HCT116 (cell line): Measurements from ENCODE around the gene SLC66A2. TPM values are rescaled to one million over a fixed set of nuclear protein-coding genes. Genes with fewer than 3 reads are reported as not detected.

Source experiments
- ATAC-seq: fragments of 200-7000 bp; cut with Tn5 transposase; 2 replicates; pipeline ENCODE4 v1.9.1; 2020; ENCODE audit warnings: mild to moderate bottlenecking, moderate library complexity
- BruUV-seq: library from RNA; stranded (reverse); fragments of 400-500 nt; replicated peaks from 2 replicates; lab custom pipeline; 2021; lab: Mats Ljungman, UMichigan
- CTCF ChIA-PET: fragments of 300-600 bp; sonication (Branson Sonifier 250); formaldehyde crosslinking; loops from one replicate; lab custom pipeline; 2021; ENCODE audit warnings: antibody characterized with exemption; lab: Charles Lee
- POLR2A ChIA-PET: fragments of 300-600, 350-600 bp; sonication (Branson Sonifier 250); formaldehyde crosslinking; loops from one replicate; lab custom pipeline; 2021; ENCODE audit warnings: antibody characterized with exemption; lab: Charles Lee
- RAD21 ChIA-PET, 2 experiments: fragments of 300-600 bp; sonication (Branson Sonifier 250); formaldehyde crosslinking; loops; one replicate each; lab custom pipeline; 2023; ENCODE audit warnings: low total read pairs in 2 of 2; ENCODE audit not compliant: uncharacterized antibody in 2 of 2, unreplicated experiment in 2 of 2, low non-redundant PET in 1 of 2; lab: Charles Lee
- DNase-seq: peaks from one replicate; pipeline ENCODE4 v3.0.0-alpha.2; 2010; ENCODE audit warnings: low read depth, low spot score
- H2AFZ ChIP-seq: fragments of 200-600 bp; shearing (Covaris generic), sonication (generic); 2 replicates; pipeline ENCODE4 v1.6.1; 2017; ENCODE audit warnings: low read depth, mixed run types, mixed read lengths, antibody characterized with exemption, low read length; ENCODE audit not compliant: poor library complexity, severe bottlenecking
- H3K27ac ChIP-seq: 2 replicates; pipeline ENCODE4 v1.5.1; 2012; ENCODE audit warnings: low read depth, low read length
- H3K27me3 ChIP-seq: fragments of 200-600 bp; sonication (generic); 2 replicates; pipeline ENCODE4 v1.6.1; 2016; ENCODE audit warnings: mixed run types, low read length, mixed read lengths; ENCODE audit not compliant: insufficient read depth
- H3K36me3 ChIP-seq, 2 experiments: fragments of 200-500 bp in 1 of 2; fragments of 200-600 bp in 1 of 2; sonication (Bioruptor generic) in 1 of 2; sonication (generic) in 1 of 2; 2 replicates each; pipeline versions ENCODE4 v1.5.1 to v1.6.1; 2014 to 2016; ENCODE audit warnings: low read length in 2 of 2, inconsistent platforms in 1 of 2, mixed read lengths in 1 of 2, mixed run types in 1 of 2; ENCODE audit not compliant: insufficient read depth in 2 of 2, control insufficient read depth in 1 of 2
- H3K4me1 ChIP-seq, 2 experiments: fragments of 200-600 bp in 1 of 2; sonication (generic) in 1 of 2; 2 replicates each; pipeline versions ENCODE4 v1.5.1 to v1.6.1; 2012 to 2017; ENCODE audit warnings: low read length in 2 of 2, inconsistent platforms in 1 of 2, mild to moderate bottlenecking in 1 of 2, mixed read lengths in 1 of 2, mixed run types in 1 of 2, moderate library complexity in 1 of 2; ENCODE audit not compliant: insufficient read depth in 2 of 2, control insufficient read depth in 1 of 2
- H3K4me2 ChIP-seq: fragments of 200-600 bp; sonication (generic); 2 replicates; pipeline ENCODE4 v1.6.1; 2017; ENCODE audit warnings: mixed run types, low read length, mixed read lengths
- H3K4me3 ChIP-seq, 2 experiments: fragments of 200-600 bp in 1 of 2; sonication (generic) in 1 of 2; replicated peaks in 1 of 2; 2 replicates each; pipeline ENCODE4 v1.5.1; 2011 to 2016; ENCODE audit warnings: low read length in 2 of 2, control low read depth in 1 of 2, low read depth in 1 of 2, mild to moderate bottlenecking in 1 of 2, mixed read lengths in 1 of 2, mixed run types in 1 of 2
- H3K79me2 ChIP-seq: fragments of 200-600 bp; sonication (generic); 2 replicates; pipeline ENCODE4 v1.6.1; 2017; ENCODE audit warnings: mild to moderate bottlenecking, mixed run types, low read length, moderate library complexity, mixed read lengths; ENCODE audit not compliant: insufficient read depth
- H3K9ac ChIP-seq: fragments of 200-600 bp; sonication (generic); 2 replicates; pipeline ENCODE4 v1.6.1; 2016; ENCODE audit warnings: low read length, mixed read lengths
- H3K9me2 ChIP-seq: fragments of 200-600 bp; sonication (generic), shearing (Covaris generic); 2 replicates; pipeline ENCODE4 v1.6.1; 2017; ENCODE audit warnings: mixed run types, mild to moderate bottlenecking, moderate library complexity; ENCODE audit not compliant: insufficient read depth
- H3K9me3 ChIP-seq, 2 experiments: fragments of 200-500 bp in 1 of 2; fragments of 200-600 bp in 1 of 2; sonication (Bioruptor generic) in 1 of 2; sonication (generic) in 1 of 2; 2 replicates each; pipeline ENCODE4 v1.6.1; 2014 to 2017; ENCODE audit warnings: low read length in 2 of 2, mixed read lengths in 2 of 2, inconsistent platforms in 1 of 2, low read depth in 1 of 2, mild to moderate bottlenecking in 1 of 2, mixed run types in 1 of 2, moderate library complexity in 1 of 2; ENCODE audit not compliant: control insufficient read depth in 1 of 2, insufficient read depth in 1 of 2
- H4K20me1 ChIP-seq: fragments of 200-600 bp; sonication (generic), shearing (Covaris generic); 2 replicates; pipeline ENCODE4 v1.6.1; 2017; ENCODE audit warnings: mixed run types, mild to moderate bottlenecking, moderate library complexity; ENCODE audit not compliant: insufficient read depth
- CBX3 ChIP-seq: IDR thresholded peaks from 2 replicates; pipeline ENCODE4 v1.6.1; 2012; ENCODE audit warnings: low read depth
- CEBPB ChIP-seq: IDR thresholded peaks from 2 replicates; pipeline ENCODE4 v1.6.1; 2012; ENCODE audit warnings: low read depth
- EGR1 ChIP-seq: IDR thresholded peaks from 2 replicates; pipeline ENCODE4 v1.6.1; 2012; ENCODE audit warnings: low read depth
- ELF1 ChIP-seq: IDR thresholded peaks from 2 replicates; pipeline ENCODE4 v1.6.1; 2012; ENCODE audit warnings: low read depth, borderline replicate concordance
- EZH2 ChIP-seq: fragments of 200-600 bp; sonication (generic); IDR thresholded peaks from 2 replicates; pipeline ENCODE4 v1.6.1; 2017; ENCODE audit warnings: antibody characterized with exemption, mixed run types
- EZH2phosphoT487 ChIP-seq: fragments of 200-600 bp; IDR thresholded peaks from 2 replicates; pipeline ENCODE4 v1.6.1; 2018; ENCODE audit warnings: antibody characterized with exemption, borderline replicate concordance
- FOSL1 ChIP-seq: IDR thresholded peaks from 2 replicates; pipeline ENCODE4 v1.6.1; 2012; ENCODE audit warnings: low read depth
- JUND ChIP-seq: IDR thresholded peaks from 2 replicates; pipeline ENCODE4 v1.6.1; 2012
- POLR2A ChIP-seq: IDR thresholded peaks from 2 replicates; pipeline ENCODE4 v1.7.0; 2011; ENCODE audit warnings: borderline replicate concordance; ENCODE audit not compliant: insufficient read depth, insufficient read length; ENCODE audit errors: extremely low read depth
- RAD21 ChIP-seq: IDR thresholded peaks from 2 replicates; pipeline ENCODE4 v1.6.1; 2012; ENCODE audit warnings: low read depth, mild to moderate bottlenecking
- SIN3A ChIP-seq: IDR thresholded peaks from 2 replicates; pipeline ENCODE4 v1.6.1; 2012; ENCODE audit warnings: low read depth
- SP1 ChIP-seq: IDR thresholded peaks from 2 replicates; pipeline ENCODE4 v1.6.1; 2012; ENCODE audit warnings: low read depth
- SRF ChIP-seq: IDR thresholded peaks from 2 replicates; pipeline ENCODE4 v1.6.1; 2012; ENCODE audit warnings: low read depth
- TCF7L2 ChIP-seq: IDR thresholded peaks from 2 replicates; pipeline ENCODE4 v1.7.0; 2011; ENCODE audit warnings: borderline replicate concordance, inconsistent platforms; ENCODE audit not compliant: insufficient read depth, insufficient read length; ENCODE audit errors: extremely low read depth
- YY1 ChIP-seq: IDR thresholded peaks from 2 replicates; pipeline ENCODE4 v1.6.1; 2011; ENCODE audit warnings: low read length, low read depth, moderate library complexity, mild to moderate bottlenecking; ENCODE audit not compliant: insufficient replicate concordance; ENCODE audit errors: extremely low read depth
- ZNF274 ChIP-seq: fragments of 200-500 bp; sonication (Bioruptor generic); IDR thresholded peaks from 2 replicates; pipeline ENCODE4 v1.6.1; 2014; ENCODE audit warnings: mild to moderate bottlenecking, low read depth, low read length, inconsistent platforms
- intact Hi-C: fragments of 100-400 bp; cut with micrococcal nuclease; formaldehyde crosslinking; loops from 2 replicates; pipeline ENCODE4 v1.10.0; 2022
- total RNA-seq: library from RNA; stranded (reverse); gene quantifications from one replicate; pipeline ENCODE4 v1.2.1, GENCODE V29; 2021; ENCODE audit not compliant: unreplicated experiment
- TF ChIP-seq, protein P1 (sequence below): IDR thresholded peaks from 2 replicates; pipeline ENCODE4 v1.6.1; 2012
- TF ChIP-seq, protein P2 (sequence below), 3 experiments: fragments of 200-600 bp in 1 of 3; sonication (generic) in 1 of 3; IDR thresholded peaks in 2 of 3; conservative IDR thresholded peaks in 1 of 3; 2 replicates each; pipeline ENCODE4 v1.5.1; 2012 to 2017; ENCODE audit warnings: low read depth in 2 of 3, low read length in 2 of 3, antibody characterized with exemption in 1 of 3, borderline replicate concordance in 1 of 3, control low read depth in 1 of 3, mild to moderate bottlenecking in 1 of 3, mixed read lengths in 1 of 3, mixed run types in 1 of 3, moderate library complexity in 1 of 3; ENCODE audit not compliant: insufficient read depth in 1 of 3
- TF ChIP-seq, protein P3 (sequence below): IDR thresholded peaks from 2 replicates; pipeline ENCODE4 v1.6.1; 2012

The SLC66A2 gene
- total RNA-seq, 1 experiment from 2014 or later, result 44.9 TPM

DNA sequence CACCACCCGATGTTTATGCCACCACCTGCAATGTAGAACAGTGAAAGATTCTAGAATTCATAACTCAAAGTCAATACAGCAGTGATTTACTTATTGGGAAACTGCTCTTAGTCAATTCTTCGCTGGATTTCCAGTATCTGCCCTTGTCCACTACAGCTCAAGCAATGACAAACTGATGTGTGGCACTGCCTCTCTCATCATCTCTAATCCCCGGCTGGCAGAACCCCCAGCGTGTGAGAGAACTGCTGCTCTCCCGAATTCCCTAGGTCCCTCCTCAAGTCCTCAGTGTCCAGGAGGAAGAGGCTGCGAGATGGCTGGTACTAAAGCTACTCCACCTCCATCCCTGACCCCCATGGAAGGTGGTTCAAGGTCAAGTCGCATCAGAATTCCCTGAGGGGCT, 35.3 kb upstream of the SLC66A2 start:
- RAD21 ChIA-PET, result no interaction called here
- H2AFZ ChIP-seq, result no peak overlapping the region
- TF ChIP-seq SP1, result no peak
- TF ChIP-seq POLR2A, result no peak
- TF ChIP-seq ZNF274, result no peak
- TF ChIP-seq RAD21, result no peak
- no peak for TF ChIP-seq FOSL1
- no peak for TF ChIP-seq TCF7L2
- TF ChIP-seq SRF, result no peak
- TF ChIP-seq, all 23 proteins: peak for 0
- Histone ChIP-seq H3K9me2 (no peaks in the 10 kb centered on the region), H3K27me3 (no peaks in the 10 kb centered on the region), H3K9me3 (no peaks in the 10 kb centered on the region), H3K4me1 (peaks cover 8 to 37% of the 10 kb centered on the region in 2 experiments), H4K20me1 (peaks cover 46% of the 10 kb centered on the region; the same call in 1 of the 2 replicates), H3K9ac (peak overlapping the region; percentile 97), H3K79me2 (peaks cover 66% of the 10 kb centered on the region), H3K4me3 (peak overlapping the region; percentile 59 to 83), H3K27ac (no peak overlapping the region; the same call in 1 of the 2 replicates), H3K4me2 (peak overlapping the region; percentile 78), H3K36me3 (peaks cover 12 to 22% of the 10 kb centered on the region in 2 experiments; a peak in 3 of 4 replicates)
- no TSS peak for BruUV-seq
- DNase-seq (no peak), ATAC-seq (no peak)
- ChIA-PET POLR2A (interaction anchor here (1.1 to 3.4 kb wide), 2 partner anchors 11 to 47 kb away, joined by 3 to 16 read pairs; partner anchors contain the start of gene RBFA), CTCF (no interaction called here)
- intact Hi-C loops, result loop anchor here (10.0 kb wide), 1 partner anchor 128 kb away; no protein-coding TSS in a partner anchor

DNA sequence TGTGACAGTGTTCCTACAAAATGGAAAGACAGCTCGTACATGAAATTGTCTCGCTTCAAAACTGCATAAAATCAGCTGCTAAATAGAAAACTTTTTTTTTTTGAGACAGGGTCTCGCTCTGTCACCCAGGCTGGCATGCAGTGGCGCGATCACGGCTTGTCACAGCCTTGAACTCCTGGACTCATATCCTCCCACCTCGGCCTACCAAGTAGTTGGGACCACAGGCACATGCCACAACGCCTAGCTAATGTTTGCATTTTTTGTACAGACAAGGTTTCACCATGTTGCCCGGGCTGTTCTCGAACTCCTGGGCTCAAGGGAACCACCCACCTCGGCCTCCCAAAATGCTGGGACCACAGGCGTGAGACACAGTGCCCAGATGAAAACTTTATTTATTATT, 33.7 kb upstream of the SLC66A2 start:
- ChIA-PET POLR2A (interaction anchor here (1.0 kb wide), 1 partner anchor 49 kb away, joined by 4 read pairs; the partner anchor contains the start of gene RBFA), CTCF (no interaction called here), RAD21 (no interaction called here)
- Histone ChIP-seq H4K20me1 (peaks cover 59% of the 10 kb centered on the region; the same call in 1 of the 2 replicates), H3K4me3 (no peak overlapping the region), H3K4me1 (peaks cover 8 to 37% of the 10 kb centered on the region in 2 experiments), H3K27me3 (no peaks in the 10 kb centered on the region), H3K4me2 (no peak overlapping the region), H3K9me2 (no peaks in the 10 kb centered on the region), H3K9ac (no peak overlapping the region), H3K9me3 (no peaks in the 10 kb centered on the region), H2AFZ (no peak overlapping the region), H3K27ac (no peak overlapping the region), H3K36me3 (peaks cover 14 to 30% of the 10 kb centered on the region in 2 experiments; a peak in 3 of 4 replicates), H3K79me2 (peaks cover 82% of the 10 kb centered on the region)
- TF ChIP-seq RAD21, result no peak
- TF ChIP-seq FOSL1, result no peak
- no peak for TF ChIP-seq JUND
- no peak for TF ChIP-seq CBX3
- TF ChIP-seq, protein P1, sequence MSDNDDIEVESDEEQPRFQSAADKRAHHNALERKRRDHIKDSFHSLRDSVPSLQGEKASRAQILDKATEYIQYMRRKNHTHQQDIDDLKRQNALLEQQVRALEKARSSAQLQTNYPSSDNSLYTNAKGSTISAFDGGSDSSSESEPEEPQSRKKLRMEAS, result no peak
- no peak for TF ChIP-seq EZH2
- TF ChIP-seq CEBPB, result no peak
- no peak for TF ChIP-seq TCF7L2
- no peak for TF ChIP-seq ZNF274
- no peak for TF ChIP-seq YY1
- TF ChIP-seq POLR2A, result no peak
- TF ChIP-seq SRF, result no peak
- no peak for TF ChIP-seq EGR1
- TF ChIP-seq, protein P2, sequence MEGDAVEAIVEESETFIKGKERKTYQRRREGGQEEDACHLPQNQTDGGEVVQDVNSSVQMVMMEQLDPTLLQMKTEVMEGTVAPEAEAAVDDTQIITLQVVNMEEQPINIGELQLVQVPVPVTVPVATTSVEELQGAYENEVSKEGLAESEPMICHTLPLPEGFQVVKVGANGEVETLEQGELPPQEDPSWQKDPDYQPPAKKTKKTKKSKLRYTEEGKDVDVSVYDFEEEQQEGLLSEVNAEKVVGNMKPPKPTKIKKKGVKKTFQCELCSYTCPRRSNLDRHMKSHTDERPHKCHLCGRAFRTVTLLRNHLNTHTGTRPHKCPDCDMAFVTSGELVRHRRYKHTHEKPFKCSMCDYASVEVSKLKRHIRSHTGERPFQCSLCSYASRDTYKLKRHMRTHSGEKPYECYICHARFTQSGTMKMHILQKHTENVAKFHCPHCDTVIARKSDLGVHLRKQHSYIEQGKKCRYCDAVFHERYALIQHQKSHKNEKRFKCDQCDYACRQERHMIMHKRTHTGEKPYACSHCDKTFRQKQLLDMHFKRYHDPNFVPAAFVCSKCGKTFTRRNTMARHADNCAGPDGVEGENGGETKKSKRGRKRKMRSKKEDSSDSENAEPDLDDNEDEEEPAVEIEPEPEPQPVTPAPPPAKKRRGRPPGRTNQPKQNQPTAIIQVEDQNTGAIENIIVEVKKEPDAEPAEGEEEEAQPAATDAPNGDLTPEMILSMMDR (IDR thresholded peaks at IDR 0.05 in 2 of 3, conservative IDR thresholded peaks at IDR 0.05 in 1 of 3; ENCODE audit: borderline replicate concordance in 1 of 3, insufficient read depth in 1 of 3, low read depth in 2 of 3, low read length in 2 of 3), result no peak
- no peak for TF ChIP-seq SIN3A
- no peak for TF ChIP-seq EZH2phosphoT487
- TF ChIP-seq ELF1, result no peak
- TF ChIP-seq, protein P3, sequence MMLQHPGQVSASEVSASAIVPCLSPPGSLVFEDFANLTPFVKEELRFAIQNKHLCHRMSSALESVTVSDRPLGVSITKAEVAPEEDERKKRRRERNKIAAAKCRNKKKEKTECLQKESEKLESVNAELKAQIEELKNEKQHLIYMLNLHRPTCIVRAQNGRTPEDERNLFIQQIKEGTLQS, result no peak
- no peak for ATAC-seq
- intact Hi-C loops, result loop anchor here (10.0 kb wide), 1 partner anchor 130 kb away; no protein-coding TSS in a partner anchor
- no peak for DNase-seq
- no TSS peak for BruUV-seq
